Suprapubic skin (tissue), 4 donors: Measurements from ENCODE around the gene ARHGEF28. TPM values are rescaled to one million over a fixed set of nuclear protein-coding genes. Genes with fewer than 3 reads are reported as not detected.

Source experiments
- DNase-seq, 2 donors: peaks; one replicate each; pipeline ENCODE4 v3.0.0-alpha.2; 2019; ENCODE audit warnings: low spot score in 2 of 2
- H3K27ac ChIP-seq: fragments of 200-600 bp; sonication (generic); one replicate; pipeline ENCODE4 v1.5.1; 2019
- H3K27me3 ChIP-seq: fragments of 200-600 bp; sonication (generic); one replicate; pipeline ENCODE4 v1.5.1; 2019
- H3K36me3 ChIP-seq: fragments of 200-600 bp; sonication (generic); one replicate; pipeline ENCODE4 v1.5.1; 2019
- H3K4me1 ChIP-seq: fragments of 200-600 bp; sonication (generic); one replicate; pipeline ENCODE4 v1.5.1; 2019
- H3K4me3 ChIP-seq: fragments of 200-600 bp; sonication (generic); one replicate; pipeline ENCODE4 v1.5.1; 2019; ENCODE audit warnings: mild to moderate bottlenecking
- H3K9me3 ChIP-seq: fragments of 200-600 bp; sonication (generic); one replicate; pipeline ENCODE4 v1.5.1; 2019
- EP300 ChIP-seq: sonication (generic); formaldehyde crosslinking; IDR thresholded peaks from one replicate; pipeline ENCODE4 v1.6.1; 2017; ENCODE audit warnings: antibody characterized with exemption
- POLR2A ChIP-seq, 2 donors: fragments of 450-650 bp; IDR thresholded peaks; one replicate each; pipeline ENCODE4 v1.6.1; 2017; ENCODE audit warnings: antibody characterized with exemption in 2 of 2, mild to moderate bottlenecking in 2 of 2, moderate library complexity in 2 of 2
- POLR2AphosphoS5 ChIP-seq, 3 donors: sonication (generic); formaldehyde crosslinking; IDR thresholded peaks; one replicate each; pipeline ENCODE4 v1.6.1; 2017; ENCODE audit warnings: antibody characterized with exemption in 3 of 3
- WGBS: methylation state at CpG from one replicate; pipeline ENCODE4 v1.1.5; 2018; 5-methylcytosine and 5-hydroxymethylcytosine counted together
- total RNA-seq, 4 donors: library from RNA; depleted of rRNA; stranded (reverse); fragments of >200 nt; gene quantifications; one replicate each; pipeline ENCODE4 v1.1.0, GENCODE V29; 2016
- TF ChIP-seq, protein P1 (sequence below), 2 donors: fragments of 200-600 bp in 1 of 2; fragments of 450-650 bp in 1 of 2; sonication (generic) in 1 of 2; IDR thresholded peaks; one replicate each; pipeline ENCODE4 v1.5.1; 2016 to 2019; ENCODE audit warnings: antibody characterized with exemption in 2 of 2, mild to moderate bottlenecking in 1 of 2, moderate library complexity in 1 of 2

Gene ARHGEF28
- total RNA-seq, 4 donors from 2014 or later = 25.6 to 104 (median 39.1) TPM

DNA sequence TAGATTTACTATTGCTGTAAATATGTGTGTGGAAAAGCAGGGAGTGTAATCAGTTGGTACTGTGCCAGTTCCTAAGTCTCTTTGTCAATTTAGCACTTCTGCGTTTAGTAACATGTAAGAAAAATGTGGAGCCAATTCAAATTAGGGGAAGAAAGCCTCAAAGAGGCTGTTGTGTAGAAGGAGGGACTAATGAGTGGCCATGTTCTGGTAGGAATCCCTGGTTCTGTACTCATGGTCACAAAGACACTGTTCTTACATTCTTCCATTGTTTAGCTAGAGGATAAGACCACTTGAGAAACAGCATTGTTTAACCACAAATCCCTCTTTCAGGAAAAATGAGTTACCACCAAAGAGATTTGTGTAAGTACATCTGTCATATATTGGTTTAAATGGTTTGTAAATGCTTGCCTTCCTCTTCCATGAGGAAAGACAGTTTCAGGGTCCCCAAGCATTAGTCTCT lies 14.9 kb downstream of the ARHGEF28 start:
- Histone ChIP-seq H3K36me3 (no peaks in the 10 kb centered on the region), H3K27ac (no peak overlapping the region), H3K4me1 (peaks cover 5% of the 10 kb centered on the region), H3K4me3 (no peak overlapping the region), H3K9me3 (no peaks in the 10 kb centered on the region), H3K27me3 (no peaks in the 10 kb centered on the region)
- 10% methylated on average over 1 of the region's 1 CpG for WGBS
- no peak for DNase-seq
- no peak for TF ChIP-seq POLR2A (IDR thresholded peaks at IDR 0.05)
- TF ChIP-seq EP300 = no peak
- TF ChIP-seq, protein P1, sequence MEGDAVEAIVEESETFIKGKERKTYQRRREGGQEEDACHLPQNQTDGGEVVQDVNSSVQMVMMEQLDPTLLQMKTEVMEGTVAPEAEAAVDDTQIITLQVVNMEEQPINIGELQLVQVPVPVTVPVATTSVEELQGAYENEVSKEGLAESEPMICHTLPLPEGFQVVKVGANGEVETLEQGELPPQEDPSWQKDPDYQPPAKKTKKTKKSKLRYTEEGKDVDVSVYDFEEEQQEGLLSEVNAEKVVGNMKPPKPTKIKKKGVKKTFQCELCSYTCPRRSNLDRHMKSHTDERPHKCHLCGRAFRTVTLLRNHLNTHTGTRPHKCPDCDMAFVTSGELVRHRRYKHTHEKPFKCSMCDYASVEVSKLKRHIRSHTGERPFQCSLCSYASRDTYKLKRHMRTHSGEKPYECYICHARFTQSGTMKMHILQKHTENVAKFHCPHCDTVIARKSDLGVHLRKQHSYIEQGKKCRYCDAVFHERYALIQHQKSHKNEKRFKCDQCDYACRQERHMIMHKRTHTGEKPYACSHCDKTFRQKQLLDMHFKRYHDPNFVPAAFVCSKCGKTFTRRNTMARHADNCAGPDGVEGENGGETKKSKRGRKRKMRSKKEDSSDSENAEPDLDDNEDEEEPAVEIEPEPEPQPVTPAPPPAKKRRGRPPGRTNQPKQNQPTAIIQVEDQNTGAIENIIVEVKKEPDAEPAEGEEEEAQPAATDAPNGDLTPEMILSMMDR (IDR thresholded peaks at IDR 0.05) = no peak
- TF ChIP-seq POLR2AphosphoS5 (IDR thresholded peaks at IDR 0.05) = no peak

- Histone ChIP-seq H3K36me3 (no peaks in the 10 kb centered on the region), H3K27me3 (no peaks in the 10 kb centered on the region), H3K9me3 (no peaks in the 10 kb centered on the region), H3K4me3 (no peak overlapping the region), H3K27ac (no peak overlapping the region), H3K4me1 (peaks cover 5% of the 10 kb centered on the region)
- no peak for TF ChIP-seq POLR2A (IDR thresholded peaks at IDR 0.05)
- DNase-seq = no peak
- 78% methylated on average over 5 of the region's 5 CpGs for WGBS
Measured at GRCh38 chr5:73641811-73642210, 15.8 kb downstream of the ARHGEF28 start.

DNA sequence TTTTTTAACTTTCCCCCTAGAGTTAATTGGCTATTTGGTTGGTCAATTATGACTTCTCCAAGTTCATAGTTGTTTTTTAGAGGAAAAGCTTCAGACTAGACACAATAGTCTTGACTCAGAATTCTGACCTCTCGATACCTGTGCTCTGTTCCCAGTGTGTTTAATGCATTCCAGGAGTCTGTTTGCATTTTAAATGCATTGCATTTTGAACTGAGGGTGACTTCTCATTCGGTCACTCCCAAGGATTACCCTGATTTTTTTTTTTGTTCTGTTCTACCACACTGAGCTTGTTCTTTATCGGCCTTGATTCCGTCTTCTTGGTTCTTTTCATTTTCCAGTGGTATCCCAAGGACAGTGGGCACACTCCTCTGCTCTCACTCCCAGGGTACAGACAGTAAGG lies 16.3 kb downstream of the ARHGEF28 start:
- TF ChIP-seq POLR2AphosphoS5 (IDR thresholded peaks at IDR 0.05) (no peak), POLR2A (IDR thresholded peaks at IDR 0.05) (no peak), EP300 (no peak)
- TF ChIP-seq, protein P1 (IDR thresholded peaks at IDR 0.05) = no peak
- peaks cover 5% of the 10 kb centered on the region for H3K4me1 ChIP-seq
- no peak overlapping the region for H3K4me3 ChIP-seq
- WGBS = 87% methylated on average over 4 of the region's 4 CpGs
- no peak overlapping the region for H3K27ac ChIP-seq
- no peak for DNase-seq
- H3K27me3 ChIP-seq = no peaks in the 10 kb centered on the region
- no peaks in the 10 kb centered on the region for H3K9me3 ChIP-seq
- H3K36me3 ChIP-seq = no peaks in the 10 kb centered on the region

DNA sequence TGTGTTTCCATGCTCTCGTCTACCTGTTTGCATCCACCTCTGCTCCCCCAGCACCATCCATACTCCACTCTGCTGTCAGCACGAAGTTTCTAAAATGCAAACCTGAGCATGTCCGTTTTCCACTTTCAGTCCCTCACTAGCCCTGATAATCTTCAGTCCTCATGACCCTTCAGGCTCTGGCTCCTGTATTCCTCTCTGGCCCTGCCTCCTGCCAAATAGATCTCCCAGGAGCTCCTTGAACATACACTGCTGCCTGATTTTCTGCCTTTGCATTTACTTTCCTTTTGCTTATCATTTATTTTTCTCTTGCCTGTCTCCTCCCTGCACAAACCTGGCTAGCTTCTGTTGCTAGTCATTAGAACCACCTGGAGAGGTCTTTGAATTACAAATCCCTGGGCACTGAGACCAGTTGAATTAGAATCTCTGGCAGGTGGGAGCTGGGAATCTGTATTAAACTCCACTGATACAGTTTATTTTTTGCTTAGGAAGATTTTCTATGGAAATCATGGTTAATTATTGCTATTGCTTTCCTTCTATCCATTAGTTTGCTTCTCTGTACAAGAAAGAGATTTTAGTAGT lies 18.5 kb downstream of the ARHGEF28 start:
- H3K4me3 ChIP-seq = no peak overlapping the region
- 79% methylated on average over 3 of the region's 3 CpGs for WGBS
- H3K27ac ChIP-seq = no peak overlapping the region
- no peaks in the 10 kb centered on the region for H3K9me3 ChIP-seq
- DNase-seq = no peak
- H3K36me3 ChIP-seq = no peaks in the 10 kb centered on the region
- no peak for TF ChIP-seq POLR2AphosphoS5 (IDR thresholded peaks at IDR 0.05)
- no peaks in the 10 kb centered on the region for H3K27me3 ChIP-seq
- H3K4me1 ChIP-seq = peaks cover 11% of the 10 kb centered on the region

DNA sequence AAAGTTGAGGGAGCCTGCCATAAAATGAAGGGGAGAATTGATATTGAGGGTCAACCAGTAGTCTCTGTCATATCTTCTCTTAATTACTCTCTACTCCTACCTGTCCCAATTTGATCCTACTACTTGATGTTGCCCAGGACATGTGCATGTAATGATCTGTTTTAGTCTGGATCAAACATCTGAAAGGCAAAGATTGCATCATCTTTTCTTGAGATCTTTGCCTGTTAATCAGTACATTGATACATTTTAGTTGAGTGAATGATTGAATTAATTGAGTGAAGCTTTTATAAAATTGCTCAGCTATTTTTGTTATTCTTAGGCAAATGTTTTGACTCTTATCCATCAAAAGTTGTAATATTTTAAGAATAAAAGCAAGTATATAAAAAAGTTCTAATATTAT lies 21.7 kb downstream of the ARHGEF28 start:
- H3K4me3 ChIP-seq = no peak overlapping the region
- TF ChIP-seq POLR2AphosphoS5 (IDR thresholded peaks at IDR 0.05) (no peak), POLR2A (IDR thresholded peaks at IDR 0.05) (no peak), EP300 (no peak)
- TF ChIP-seq, protein P1 (IDR thresholded peaks at IDR 0.05) = no peak
- no peak for DNase-seq
- peaks cover 14% of the 10 kb centered on the region for H3K4me1 ChIP-seq
- no peaks in the 10 kb centered on the region for H3K9me3 ChIP-seq
- no peak overlapping the region for H3K27ac ChIP-seq
- H3K36me3 ChIP-seq = no peaks in the 10 kb centered on the region
- no peaks in the 10 kb centered on the region for H3K27me3 ChIP-seq

- Histone ChIP-seq H3K36me3 (no peaks in the 10 kb centered on the region), H3K9me3 (no peaks in the 10 kb centered on the region), H3K4me3 (no peak overlapping the region), H3K27me3 (no peaks in the 10 kb centered on the region), H3K4me1 (peaks cover 18% of the 10 kb centered on the region), H3K27ac (no peak overlapping the region)
- DNase-seq = no peak
- WGBS = 72% methylated on average over 1 of the region's 1 CpG
- TF ChIP-seq POLR2A (IDR thresholded peaks at IDR 0.05) (no peak), POLR2AphosphoS5 (IDR thresholded peaks at IDR 0.05) (no peak), EP300 (no peak)
- TF ChIP-seq, protein P1 (IDR thresholded peaks at IDR 0.05) = no peak
Measured at GRCh38 chr5:73648515-73648914, 22.5 kb downstream of the ARHGEF28 start.
